Ishikawa (cell line): ENCODE results near the gene CUBN.

Experiments used
- CEBPB ChIP-seq: IDR thresholded peaks from 2 replicates; pipeline ENCODE4 v1.6.1; 2012
- CREB1 ChIP-seq: IDR thresholded peaks from 2 replicates; pipeline ENCODE4 v1.6.1; 2012; ENCODE audit warnings: low read depth
- EGR1 ChIP-seq: IDR thresholded peaks from 2 replicates; pipeline ENCODE4 v1.6.1; 2012
- EP300 ChIP-seq: IDR thresholded peaks from 2 replicates; pipeline ENCODE4 v1.6.1; 2012; ENCODE audit warnings: borderline replicate concordance
- FOXM1 ChIP-seq: IDR thresholded peaks from 2 replicates; pipeline ENCODE4 v1.6.1; 2012; ENCODE audit warnings: low read depth, borderline replicate concordance
- MAX ChIP-seq: IDR thresholded peaks from 2 replicates; pipeline ENCODE4 v1.6.1; 2012
- NFIC ChIP-seq: IDR thresholded peaks from 2 replicates; pipeline ENCODE4 v1.6.1; 2012
- RAD21 ChIP-seq: IDR thresholded peaks from 2 replicates; pipeline ENCODE4 v1.6.1; 2012; ENCODE audit warnings: low read depth
- REST ChIP-seq: IDR thresholded peaks from 2 replicates; pipeline ENCODE4 v1.6.1; 2012; ENCODE audit warnings: low read depth, mild to moderate bottlenecking
- TAF1 ChIP-seq: IDR thresholded peaks from 2 replicates; pipeline ENCODE4 v1.6.1; 2012; ENCODE audit warnings: low read depth, mild to moderate bottlenecking
- TCF12 ChIP-seq: IDR thresholded peaks from 2 replicates; pipeline ENCODE4 v1.6.1; 2012; ENCODE audit warnings: low read depth
- TEAD4 ChIP-seq: IDR thresholded peaks from 2 replicates; pipeline ENCODE4 v1.6.1; 2012
- YY1 ChIP-seq: IDR thresholded peaks from 2 replicates; pipeline ENCODE4 v1.6.1; 2012; ENCODE audit warnings: low read depth
- ZBTB7A ChIP-seq: IDR thresholded peaks from 2 replicates; pipeline ENCODE4 v1.6.1; 2012; ENCODE audit warnings: low read depth
- TF ChIP-seq, protein P1 (sequence below): IDR thresholded peaks from 2 replicates; pipeline ENCODE4 v1.6.1; 2012

The CUBN gene

DNA sequence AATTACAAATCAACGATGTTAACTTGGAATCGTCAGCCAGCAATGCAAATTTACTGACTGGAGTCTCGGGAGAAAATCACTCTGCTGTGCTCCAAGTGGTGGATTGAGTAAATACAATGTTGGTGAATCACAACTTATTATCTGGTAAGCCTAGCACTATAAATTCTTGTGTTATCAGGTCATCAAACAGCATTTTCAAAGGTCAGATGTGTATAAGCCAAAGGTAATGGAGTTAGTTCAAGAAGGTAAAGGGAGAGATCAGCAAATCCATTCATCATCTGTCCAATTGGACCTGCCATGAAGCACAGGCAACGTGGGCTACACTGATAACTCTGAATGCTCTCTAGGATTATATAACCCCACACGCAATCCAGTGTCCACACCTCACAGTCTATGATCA, 13.9 kb downstream of the CUBN start:
- TF ChIP-seq EGR1 (no peak), NFIC (no peak), MAX (no peak), RAD21 (no peak), ZBTB7A (no peak), TEAD4 (no peak), CEBPB (no peak), REST (no peak), EP300 (no peak), TAF1 (no peak)
- TF ChIP-seq, protein P1, sequence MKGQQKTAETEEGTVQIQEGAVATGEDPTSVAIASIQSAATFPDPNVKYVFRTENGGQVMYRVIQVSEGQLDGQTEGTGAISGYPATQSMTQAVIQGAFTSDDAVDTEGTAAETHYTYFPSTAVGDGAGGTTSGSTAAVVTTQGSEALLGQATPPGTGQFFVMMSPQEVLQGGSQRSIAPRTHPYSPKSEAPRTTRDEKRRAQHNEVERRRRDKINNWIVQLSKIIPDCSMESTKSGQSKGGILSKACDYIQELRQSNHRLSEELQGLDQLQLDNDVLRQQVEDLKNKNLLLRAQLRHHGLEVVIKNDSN: no peak

DNA sequence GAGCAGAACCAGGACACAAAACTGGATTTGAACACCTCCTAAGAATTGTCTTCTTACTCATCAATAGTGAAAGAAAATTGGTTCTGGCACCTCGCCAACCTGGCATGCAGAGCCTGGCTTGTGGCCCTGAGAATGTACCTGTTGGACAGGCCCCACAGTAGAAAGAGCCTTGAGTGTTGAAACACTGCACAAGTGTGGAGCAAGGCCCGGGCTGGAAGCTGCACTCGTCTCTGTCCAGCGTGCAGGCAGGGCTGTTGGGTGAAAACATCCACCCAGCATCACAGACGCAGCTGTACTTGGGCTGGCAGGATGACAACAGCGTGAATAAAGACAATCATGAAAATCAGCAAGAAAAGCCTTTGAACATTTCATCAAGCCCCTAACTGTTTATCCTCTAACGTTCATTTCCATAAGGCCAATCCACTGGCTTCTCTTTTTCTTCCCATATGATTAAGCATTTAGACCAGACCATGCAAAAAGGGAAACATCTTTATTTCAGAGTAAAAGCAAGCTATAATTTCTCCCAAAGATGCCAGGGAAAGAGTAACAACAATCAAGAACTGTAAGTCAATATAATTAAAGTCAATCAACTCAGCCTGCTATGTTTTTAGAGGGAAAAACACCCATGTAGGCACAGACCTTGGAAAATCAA, 15.6 kb downstream of the CUBN start:
- TF ChIP-seq CEBPB (no peak), EP300 (no peak), TCF12 (no peak), NFIC (no peak), CREB1 (no peak), RAD21 (no peak), ZBTB7A (no peak), YY1 (no peak), TEAD4 (no peak), FOXM1 (no peak), MAX (no peak), REST (no peak)
- TF ChIP-seq, protein P1: no peak

- TF ChIP-seq EGR1 (no peak), TCF12 (no peak), MAX (no peak), ZBTB7A (no peak), REST (no peak), EP300 (no peak), RAD21 (no peak), FOXM1 (no peak), TEAD4 (no peak), NFIC (no peak), CREB1 (no peak), YY1 (no peak), TAF1 (no peak)
Measured at GRCh38 chr10:17113346-17113745, 16.3 kb downstream of the CUBN start.

DNA sequence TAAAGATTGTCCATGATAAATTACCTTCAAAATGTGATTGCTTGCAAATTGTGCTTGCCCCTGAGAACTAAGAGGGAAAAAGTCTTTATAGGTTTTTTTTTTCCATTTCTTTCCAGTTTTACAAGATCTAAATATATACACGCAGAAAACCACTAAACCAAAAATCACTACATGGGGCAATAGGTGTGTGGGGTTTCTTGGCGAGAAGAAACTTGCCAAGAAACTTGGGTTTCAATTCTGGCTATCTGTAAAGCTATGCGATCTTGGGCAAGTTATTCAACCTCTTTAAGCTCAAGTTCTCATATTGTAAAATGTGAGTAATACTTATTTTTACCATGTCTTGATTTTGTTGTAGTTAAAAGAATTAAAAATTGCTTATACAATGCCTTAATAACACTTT, 17.0 kb downstream of the CUBN start:
- TF ChIP-seq, protein P1: no peak
- no peak for TF ChIP-seq REST
- no peak for TF ChIP-seq EGR1
- no peak for TF ChIP-seq RAD21
- TF ChIP-seq EP300: no peak
- TF ChIP-seq TCF12: no peak
- no peak for TF ChIP-seq CREB1
- no peak for TF ChIP-seq TEAD4
- no peak for TF ChIP-seq YY1
- no peak for TF ChIP-seq MAX
- no peak for TF ChIP-seq FOXM1
- TF ChIP-seq ZBTB7A: no peak
- TF ChIP-seq NFIC: no peak
- TF ChIP-seq TAF1: no peak
- TF ChIP-seq CEBPB: no peak
